Tibial artery (tissue), 4 donors: ENCODE measurements around the gene VSIG10.
A peak's percentile ranks its signal among the peaks of the same experiment; 100 is the strongest.

Source experiments
- DNase-seq, 2 donors: peaks; one replicate each; pipeline ENCODE4 v3.0.0-alpha.2; 2019
- H3K27ac ChIP-seq, 2 donors: fragments of 200-600 bp; sonication (generic) in 1 of 2; 1 replicate in 1 of 2; 2 replicates in 1 of 2; pipeline ENCODE4 v1.5.1; 2018 to 2019; ENCODE audit warnings: mild to moderate bottlenecking in 1 of 2
- H3K27me3 ChIP-seq, 2 donors: fragments of 200-600 bp; sonication (generic) in 1 of 2; one replicate each; pipeline versions ENCODE4 v1.5.1 to v1.6.0; 2016 to 2019
- H3K36me3 ChIP-seq, 3 donors: fragments of 200-600 bp; sonication (generic) in 2 of 3; one replicate each; pipeline ENCODE4 v1.5.1; 2016 to 2019; ENCODE audit warnings: mild to moderate bottlenecking in 2 of 3
- H3K4me1 ChIP-seq, 4 donors: fragments of 200-600 bp; sonication (generic) in 2 of 4; 1 replicate in 3 of 4; 2 replicates in 1 of 4; pipeline ENCODE4 v1.5.1; 2016 to 2019
- H3K4me3 ChIP-seq, 2 donors: fragments of 200-600 bp; sonication (generic) in 1 of 2; 1 replicate in 1 of 2; 2 replicates in 1 of 2; pipeline ENCODE4 v1.5.1; 2018 to 2019; ENCODE audit warnings: mild to moderate bottlenecking in 2 of 2
- H3K9me3 ChIP-seq, 3 donors: fragments of 200-600 bp; sonication (generic) in 1 of 3; one replicate each; pipeline ENCODE4 v1.5.1; 2016 to 2019
- intact Hi-C: fragments of 100-400 bp; cut with DNase I; formaldehyde crosslinking; loops from one replicate; pipeline ENCODE4 v1.15.0; 2023; ENCODE audit warnings: low total_unique reads
- TF ChIP-seq, protein P1 (sequence below), 2 experiments: fragments of 200-600 bp in 1 of 2; fragments of 450-650 bp in 1 of 2; IDR thresholded peaks; one replicate each; pipeline ENCODE4 v1.5.1; 2017 to 2019; ENCODE audit warnings: antibody characterized with exemption in 2 of 2, mild to moderate bottlenecking in 1 of 2, moderate library complexity in 1 of 2

VSIG10 gene

DNA sequence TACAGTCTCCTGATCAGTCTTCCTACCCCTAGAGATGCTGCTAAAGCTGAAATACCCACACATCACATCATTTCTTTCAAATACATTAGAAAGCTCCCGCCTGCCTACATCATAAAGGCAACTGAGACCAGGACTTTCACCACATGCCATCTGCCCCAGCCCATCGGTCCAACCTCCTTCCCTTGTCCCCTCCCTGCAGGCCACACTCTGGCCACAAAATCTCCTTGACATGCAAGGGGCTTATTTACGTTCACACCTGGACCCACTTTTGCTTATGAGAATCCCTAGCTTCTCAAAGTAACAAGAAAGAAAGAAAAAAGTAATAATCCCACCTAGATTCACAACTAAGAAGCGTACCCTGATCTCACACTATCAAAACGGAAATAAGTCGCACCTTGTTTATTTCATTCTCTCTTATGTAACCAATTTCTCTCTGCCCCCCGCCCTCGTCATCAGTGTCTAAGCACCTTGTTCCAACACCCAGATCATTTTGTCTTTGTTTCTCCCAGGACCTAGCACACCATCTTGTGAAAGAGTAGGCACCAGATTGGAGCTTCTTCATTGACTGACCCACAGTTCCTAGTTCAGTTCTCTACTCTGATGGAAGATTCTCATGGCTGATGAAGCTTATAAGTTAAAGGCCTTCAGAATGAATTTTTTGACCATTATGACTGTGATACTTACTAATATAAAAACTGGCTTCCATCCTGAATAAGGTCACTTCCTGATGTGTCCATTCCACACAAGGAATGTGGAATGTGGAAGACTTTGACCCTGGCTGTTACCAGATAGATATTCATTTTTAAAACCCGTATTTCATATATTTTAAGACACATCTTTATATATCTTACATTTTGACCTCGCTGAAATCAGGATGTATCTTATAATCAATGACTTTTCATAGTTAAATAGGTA is 50.5 kb downstream of the VSIG10 start:
- TF ChIP-seq, protein P1, sequence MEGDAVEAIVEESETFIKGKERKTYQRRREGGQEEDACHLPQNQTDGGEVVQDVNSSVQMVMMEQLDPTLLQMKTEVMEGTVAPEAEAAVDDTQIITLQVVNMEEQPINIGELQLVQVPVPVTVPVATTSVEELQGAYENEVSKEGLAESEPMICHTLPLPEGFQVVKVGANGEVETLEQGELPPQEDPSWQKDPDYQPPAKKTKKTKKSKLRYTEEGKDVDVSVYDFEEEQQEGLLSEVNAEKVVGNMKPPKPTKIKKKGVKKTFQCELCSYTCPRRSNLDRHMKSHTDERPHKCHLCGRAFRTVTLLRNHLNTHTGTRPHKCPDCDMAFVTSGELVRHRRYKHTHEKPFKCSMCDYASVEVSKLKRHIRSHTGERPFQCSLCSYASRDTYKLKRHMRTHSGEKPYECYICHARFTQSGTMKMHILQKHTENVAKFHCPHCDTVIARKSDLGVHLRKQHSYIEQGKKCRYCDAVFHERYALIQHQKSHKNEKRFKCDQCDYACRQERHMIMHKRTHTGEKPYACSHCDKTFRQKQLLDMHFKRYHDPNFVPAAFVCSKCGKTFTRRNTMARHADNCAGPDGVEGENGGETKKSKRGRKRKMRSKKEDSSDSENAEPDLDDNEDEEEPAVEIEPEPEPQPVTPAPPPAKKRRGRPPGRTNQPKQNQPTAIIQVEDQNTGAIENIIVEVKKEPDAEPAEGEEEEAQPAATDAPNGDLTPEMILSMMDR (IDR thresholded peaks at IDR 0.05), result no peak
- DNase-seq, result no peak
- intact Hi-C loops, result loop anchor here (5.0 to 10.0 kb wide), 2 partner anchors 36 to 81 kb away; partner anchors contain the start of genes PEBP1 and RFC5
- peaks cover 6 to 22% (median 21%) of the 10 kb centered on the region in 3 donors for H3K36me3 ChIP-seq
- no peaks in the 10 kb centered on the region for H3K9me3 ChIP-seq
- peaks cover 0 to 68% (median 25%) of the 10 kb centered on the region in 4 donors for H3K4me1 ChIP-seq
- H3K4me3 ChIP-seq, result no peak overlapping the region
- peak overlapping the region; percentile 34 to 57 for H3K27ac ChIP-seq
- no peaks in the 10 kb centered on the region for H3K27me3 ChIP-seq

DNA sequence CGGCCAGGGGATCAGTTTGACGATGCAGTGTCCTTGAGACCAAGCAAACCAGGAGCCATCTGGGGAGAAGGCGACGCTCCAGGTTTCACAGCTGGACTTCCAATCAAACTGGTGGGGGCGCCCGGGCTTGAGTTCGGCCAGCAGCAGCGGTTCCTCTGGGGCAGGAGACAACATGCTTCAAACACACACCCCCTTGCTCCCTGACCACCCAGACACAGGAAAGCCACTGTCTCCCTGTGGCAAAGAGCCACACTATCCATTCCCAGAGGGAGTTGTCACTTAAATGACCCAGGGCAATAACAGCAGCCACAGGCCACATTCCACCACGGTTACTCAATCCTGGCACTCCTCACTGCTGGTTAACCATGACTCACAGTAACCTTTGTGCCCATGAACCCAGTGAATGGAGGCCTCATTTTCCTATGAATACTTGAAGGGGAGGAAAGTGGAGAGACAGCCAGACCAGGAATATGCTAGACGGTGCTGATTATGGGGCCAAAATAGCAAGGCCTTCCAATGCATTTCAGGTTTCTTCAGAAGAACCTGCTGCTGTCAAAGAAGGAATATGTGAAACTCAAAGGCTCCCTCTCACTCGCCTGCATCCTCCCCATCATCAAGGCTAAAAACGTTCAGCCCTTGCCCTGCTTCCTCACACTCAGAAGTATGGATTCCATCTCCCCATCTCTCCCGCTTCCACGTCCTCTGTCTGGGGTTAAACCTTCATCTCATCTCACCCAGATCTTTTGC is 51.3 kb downstream of the VSIG10 start:
- peaks cover 0 to 68% (median 25%) of the 10 kb centered on the region in 4 donors for H3K4me1 ChIP-seq
- H3K27me3 ChIP-seq, result no peaks in the 10 kb centered on the region
- H3K9me3 ChIP-seq, result no peaks in the 10 kb centered on the region
- peak; percentile 78 to 92 for DNase-seq
- peak overlapping the region in 1 of 2 donors; percentile 11 for H3K4me3 ChIP-seq
- peaks cover 6 to 29% (median 21%) of the 10 kb centered on the region in 3 donors for H3K36me3 ChIP-seq
- TF ChIP-seq, protein P1 (IDR thresholded peaks at IDR 0.05), result no peak
- H3K27ac ChIP-seq, result peak overlapping the region; percentile 34 to 57
- intact Hi-C loops, result loop anchor here (5.0 to 10.0 kb wide), 2 partner anchors 35 to 82 kb away; partner anchors contain the start of genes PEBP1 and RFC5

DNA sequence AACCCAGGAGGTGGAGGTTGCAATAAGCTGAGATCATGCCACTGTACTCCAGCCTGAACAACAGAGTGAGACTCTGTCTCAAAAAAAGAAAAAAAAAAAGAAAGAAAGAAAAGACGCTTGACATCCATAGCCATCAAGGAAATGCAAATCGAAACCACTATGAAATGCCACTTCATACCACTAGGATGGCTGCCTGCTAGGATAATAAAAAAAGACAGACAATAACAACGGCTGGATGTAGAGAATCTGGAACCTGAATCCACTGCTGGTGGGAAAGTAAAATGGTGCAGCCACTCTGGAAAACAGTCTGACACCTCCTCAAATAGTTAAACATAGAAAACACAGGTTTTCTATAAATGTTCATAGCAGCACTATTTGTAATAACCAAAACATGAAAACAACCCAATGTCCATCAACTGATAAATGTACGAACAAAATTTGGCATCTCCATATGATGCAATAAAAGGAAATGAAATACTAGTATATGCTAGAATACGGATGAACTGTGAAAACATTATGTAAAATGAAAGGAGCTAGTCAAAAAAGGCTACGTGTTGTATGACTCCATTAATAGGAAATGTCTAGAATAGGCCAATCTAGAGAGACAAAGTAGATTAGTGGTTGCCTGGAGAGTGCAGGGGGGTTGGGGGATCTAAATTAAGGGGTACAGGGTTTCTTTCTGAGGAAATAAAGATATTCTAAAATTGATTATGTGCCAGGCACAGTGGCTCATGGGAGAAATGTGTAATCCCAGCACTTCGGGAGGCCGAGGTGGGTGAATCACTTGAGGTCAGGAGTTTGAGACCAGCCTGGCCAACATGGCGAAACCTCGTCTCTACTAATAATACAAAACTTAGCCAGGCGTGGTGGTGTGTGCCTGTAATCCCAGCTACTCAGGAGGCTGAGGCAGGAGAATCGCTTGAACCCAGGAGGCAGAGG is 52.6 kb downstream of the VSIG10 start:
- no peak for DNase-seq
- peak overlapping the region in 1 of 2 donors; percentile 57 for H3K27ac ChIP-seq

GRCh38 chr12:118046430-118046829 is 57.4 kb downstream of the VSIG10 start:
- no peak for DNase-seq
- H3K36me3 ChIP-seq, result peaks cover 34 to 71% (median 46%) of the 10 kb centered on the region in 3 donors
- intact Hi-C loops, result no loop called here

More for the DNA sequence above, 52.6 kb downstream of the VSIG10 start:
- Histone ChIP-seq H3K4me3 (no peak overlapping the region), H3K4me1 (peaks cover 0 to 56% (median 20%) of the 10 kb centered on the region in 4 donors), H3K36me3 (peaks cover 6 to 29% (median 21%) of the 10 kb centered on the region in 3 donors), H3K9me3 (no peaks in the 10 kb centered on the region), H3K27me3 (no peaks in the 10 kb centered on the region)
- TF ChIP-seq, protein P1 (IDR thresholded peaks at IDR 0.05), result no peak
- intact Hi-C loops, result loop anchor here (5.0 to 10.0 kb wide), 2 partner anchors 34 to 84 kb away; partner anchors contain the start of genes PEBP1 and RFC5

More at GRCh38 chr12:118046430-118046829, 57.4 kb downstream of the VSIG10 start:
- no peaks in the 10 kb centered on the region for H3K9me3 ChIP-seq
- H3K27me3 ChIP-seq, result no peaks in the 10 kb centered on the region
- no peak overlapping the region for H3K4me3 ChIP-seq
- H3K27ac ChIP-seq, result no peak overlapping the region
- TF ChIP-seq, protein P1 (IDR thresholded peaks at IDR 0.05), result no peak
- peaks cover 0 to 8% (median 0%) of the 10 kb centered on the region in 4 donors for H3K4me1 ChIP-seq
